ACC112 (cell line): ENCODE results near the gene RTN4.

ENCODE experiments used
- H2AFZ ChIP-seq: fragments of 200-600 bp; sonication (generic); one replicate; pipeline ENCODE4 v1.6.0; 2017; ENCODE audit warnings: antibody characterized with exemption, low read length; ENCODE audit not compliant: unreplicated experiment
- H3K27ac ChIP-seq: fragments of 200-600 bp; sonication (generic); 2 replicates; pipeline ENCODE4 v1.5.1; 2014; ENCODE audit warnings: low read depth, mild to moderate bottlenecking, antibody characterized with exemption, low read length, moderate library complexity
- H3K27me3 ChIP-seq: fragments of 200-600 bp; sonication (generic); 2 replicates; pipeline ENCODE4 v1.6.1; 2014; ENCODE audit warnings: mild to moderate bottlenecking, antibody characterized with exemption, low read length, moderate library complexity, mixed read lengths; ENCODE audit not compliant: insufficient read depth
- H3K36me3 ChIP-seq: fragments of 200-600 bp; sonication (generic); 2 replicates; pipeline ENCODE4 v1.6.1; 2016; ENCODE audit warnings: mild to moderate bottlenecking, antibody characterized with exemption, low read length, moderate library complexity, mixed read lengths; ENCODE audit not compliant: insufficient read depth
- H3K4me1 ChIP-seq: fragments of 200-600 bp; sonication (generic); one replicate; pipeline ENCODE4 v1.6.1; 2016; ENCODE audit warnings: low read length, mixed read lengths; ENCODE audit not compliant: insufficient read depth, unreplicated experiment, control insufficient read depth
- H3K4me3 ChIP-seq: fragments of 200-600 bp; sonication (generic); 2 replicates; pipeline ENCODE4 v1.5.1; 2014; ENCODE audit warnings: mild to moderate bottlenecking, low read depth, low read length
- H3K79me2 ChIP-seq: fragments of 200-600 bp; sonication (generic); one replicate; pipeline ENCODE4 v1.6.0; 2016; ENCODE audit warnings: low read length; ENCODE audit not compliant: control insufficient read depth, unreplicated experiment, insufficient read depth

The RTN4 gene

GRCh38 chr2:54967759-54968365 lies 82.4 kb downstream of the RTN4 start:
- Histone ChIP-seq H3K4me3 (no peak overlapping the region), H3K36me3 (peaks cover 35% of the 10 kb centered on the region), H3K27me3 (no peaks in the 10 kb centered on the region), H3K79me2 (peaks cover 2% of the 10 kb centered on the region), H2AFZ (no peak overlapping the region), H3K4me1 (no peaks in the 10 kb centered on the region), H3K27ac (no peak overlapping the region)

GRCh38 chr2:54967269-54967668 lies 83.0 kb downstream of the RTN4 start:
- Histone ChIP-seq H2AFZ (no peak overlapping the region), H3K27ac (no peak overlapping the region), H3K4me1 (no peaks in the 10 kb centered on the region), H3K4me3 (no peak overlapping the region), H3K27me3 (no peaks in the 10 kb centered on the region), H3K36me3 (peaks cover 30% of the 10 kb centered on the region), H3K79me2 (no peaks in the 10 kb centered on the region)

DNA sequence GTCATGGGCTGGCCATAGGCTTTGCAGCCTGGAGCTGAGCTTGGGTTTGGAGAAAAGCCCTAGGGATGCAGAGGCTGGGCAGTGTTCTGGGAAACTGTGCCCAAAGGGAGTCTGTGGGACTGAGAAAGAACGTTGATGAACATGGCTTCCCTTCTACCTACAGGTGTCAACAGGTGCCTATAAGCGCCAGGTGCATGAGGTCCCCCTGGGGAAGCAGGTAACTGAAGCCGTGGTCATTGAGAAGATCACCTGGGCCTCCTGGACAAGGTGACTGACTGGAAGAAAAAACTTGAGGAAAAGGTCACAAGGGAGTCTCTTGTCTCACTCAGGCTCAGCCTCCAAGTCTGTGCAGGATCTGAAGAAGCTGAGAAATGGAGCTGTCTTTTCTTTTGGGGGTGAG lies 83.4 kb downstream of the RTN4 start:
- Histone ChIP-seq H3K27ac (no peak overlapping the region), H3K36me3 (peaks cover 26% of the 10 kb centered on the region), H2AFZ (no peak overlapping the region), H3K27me3 (no peaks in the 10 kb centered on the region), H3K79me2 (no peaks in the 10 kb centered on the region), H3K4me3 (no peak overlapping the region), H3K4me1 (no peaks in the 10 kb centered on the region)

GRCh38 chr2:54966165-54966832 lies 84.0 kb downstream of the RTN4 start:
- Histone ChIP-seq H3K36me3 (peaks cover 20% of the 10 kb centered on the region), H3K27me3 (no peaks in the 10 kb centered on the region), H3K79me2 (no peaks in the 10 kb centered on the region), H3K27ac (no peak overlapping the region), H3K4me1 (no peaks in the 10 kb centered on the region), H2AFZ (no peak overlapping the region), H3K4me3 (no peak overlapping the region)

DNA sequence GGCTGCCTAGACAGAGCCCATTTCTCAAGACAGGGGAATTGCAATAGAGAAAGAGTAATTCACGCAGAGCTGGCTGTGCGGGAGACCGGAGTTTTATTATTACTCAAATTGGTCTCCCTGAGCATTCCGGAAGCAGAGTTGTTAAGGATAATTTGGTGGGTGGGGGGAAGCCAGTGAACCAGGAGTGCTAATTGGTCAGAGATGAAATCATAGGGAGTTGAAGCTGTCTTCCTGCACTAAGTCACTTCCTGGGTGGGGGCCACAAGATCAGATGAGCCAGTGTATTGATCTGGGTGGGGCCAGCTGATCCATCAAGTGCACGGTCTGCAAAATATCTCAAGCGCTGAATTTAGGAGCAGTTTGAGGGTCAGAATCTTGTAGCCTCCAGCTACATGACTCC lies 84.8 kb downstream of the RTN4 start:
- Histone ChIP-seq H3K4me3 (no peak overlapping the region), H3K79me2 (no peaks in the 10 kb centered on the region), H2AFZ (no peak overlapping the region), H3K27ac (no peak overlapping the region), H3K4me1 (no peaks in the 10 kb centered on the region), H3K36me3 (peaks cover 13% of the 10 kb centered on the region; the same call in 1 of the 2 replicates), H3K27me3 (no peaks in the 10 kb centered on the region)

DNA sequence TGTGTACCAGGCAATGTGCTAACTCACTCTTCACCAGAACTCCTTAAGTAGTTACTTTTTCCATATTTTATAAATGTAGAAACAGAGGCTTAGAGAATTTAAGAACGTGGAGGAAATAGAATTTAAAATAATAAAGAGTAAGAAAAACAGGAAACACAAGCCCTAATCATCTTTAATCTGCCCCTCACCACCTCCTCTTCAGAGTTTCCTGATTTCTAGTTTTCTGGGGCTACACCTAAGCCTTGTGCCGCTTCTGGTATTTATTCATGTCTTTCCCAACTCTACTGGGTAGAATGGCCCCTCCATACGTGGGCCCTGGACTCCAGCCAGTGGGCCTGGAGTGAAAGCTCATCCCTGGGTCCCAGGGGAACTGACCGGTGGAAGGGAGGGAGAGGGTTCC lies 85.4 kb downstream of the RTN4 start:
- H3K79me2 ChIP-seq: no peaks in the 10 kb centered on the region
- H2AFZ ChIP-seq: no peak overlapping the region
- H3K4me1 ChIP-seq: no peaks in the 10 kb centered on the region
- H3K36me3 ChIP-seq: peaks cover 7% of the 10 kb centered on the region; the same call in 1 of the 2 replicates
- H3K4me3 ChIP-seq: no peak overlapping the region
- H3K27ac ChIP-seq: no peak overlapping the region
- no peaks in the 10 kb centered on the region for H3K27me3 ChIP-seq

GRCh38 chr2:54964271-54964670 lies 86.0 kb downstream of the RTN4 start:
- H3K27ac ChIP-seq: no peak overlapping the region
- H3K36me3 ChIP-seq: 0 out of 2 replicates have a peak, but pooled peaks cover 1% of the 10 kb centered on the region
- no peaks in the 10 kb centered on the region for H3K27me3 ChIP-seq
- H3K4me1 ChIP-seq: no peaks in the 10 kb centered on the region
- H2AFZ ChIP-seq: no peak overlapping the region
- H3K79me2 ChIP-seq: no peaks in the 10 kb centered on the region
- H3K4me3 ChIP-seq: no peak overlapping the region

DNA sequence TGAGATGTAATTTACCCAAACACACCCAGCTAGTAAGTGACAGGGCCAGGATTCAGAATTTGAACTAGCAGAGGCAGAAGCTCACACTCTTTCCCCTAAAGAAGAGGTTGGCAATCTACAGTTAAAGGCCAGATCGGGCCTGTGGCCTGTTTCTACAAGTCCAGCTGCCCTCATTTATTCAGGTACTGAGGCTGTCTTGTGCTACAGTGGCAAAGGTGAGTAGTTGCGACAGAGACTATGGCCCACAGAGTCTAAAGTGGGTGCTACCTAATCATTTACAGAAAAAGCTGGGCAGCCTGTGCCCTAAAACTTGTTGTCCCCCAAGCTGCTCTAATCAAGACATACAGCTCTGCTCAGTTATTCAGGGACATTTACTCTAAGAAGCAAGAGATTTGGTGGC lies 86.8 kb downstream of the RTN4 start:
- H3K27ac ChIP-seq: no peak overlapping the region

GRCh38 chr2:54962935-54963440 lies 87.3 kb downstream of the RTN4 start:
- Histone ChIP-seq H3K4me1 (no peaks in the 10 kb centered on the region), H3K27me3 (no peaks in the 10 kb centered on the region), H3K4me3 (no peak overlapping the region), H3K27ac (no peak overlapping the region), H3K79me2 (no peaks in the 10 kb centered on the region), H2AFZ (no peak overlapping the region), H3K36me3 (no peaks in the 10 kb centered on the region)

More for the DNA sequence above, 86.8 kb downstream of the RTN4 start:
- Histone ChIP-seq H3K79me2 (no peaks in the 10 kb centered on the region), H3K4me1 (no peaks in the 10 kb centered on the region), H3K4me3 (no peak overlapping the region), H3K36me3 (no peaks in the 10 kb centered on the region), H2AFZ (no peak overlapping the region), H3K27me3 (no peaks in the 10 kb centered on the region)

- Histone ChIP-seq H3K27me3 (no peaks in the 10 kb centered on the region), H3K27ac (no peak overlapping the region), H3K4me3 (no peak overlapping the region)
Measured at GRCh38 chr2:54962511-54962910, 87.7 kb downstream of the RTN4 start.

GRCh38 chr2:54960164-54960563 lies 90.1 kb downstream of the RTN4 start:
- Histone ChIP-seq H2AFZ (no peak overlapping the region), H3K27me3 (no peaks in the 10 kb centered on the region), H3K79me2 (no peaks in the 10 kb centered on the region), H3K27ac (no peak overlapping the region), H3K36me3 (no peaks in the 10 kb centered on the region), H3K4me3 (no peak overlapping the region), H3K4me1 (no peaks in the 10 kb centered on the region)

More at GRCh38 chr2:54962511-54962910, 87.7 kb downstream of the RTN4 start:
- Histone ChIP-seq H3K79me2 (no peaks in the 10 kb centered on the region), H3K4me1 (no peaks in the 10 kb centered on the region), H2AFZ (no peak overlapping the region), H3K36me3 (no peaks in the 10 kb centered on the region)
